ENCODE measurements around the gene GJC1.

DNA sequence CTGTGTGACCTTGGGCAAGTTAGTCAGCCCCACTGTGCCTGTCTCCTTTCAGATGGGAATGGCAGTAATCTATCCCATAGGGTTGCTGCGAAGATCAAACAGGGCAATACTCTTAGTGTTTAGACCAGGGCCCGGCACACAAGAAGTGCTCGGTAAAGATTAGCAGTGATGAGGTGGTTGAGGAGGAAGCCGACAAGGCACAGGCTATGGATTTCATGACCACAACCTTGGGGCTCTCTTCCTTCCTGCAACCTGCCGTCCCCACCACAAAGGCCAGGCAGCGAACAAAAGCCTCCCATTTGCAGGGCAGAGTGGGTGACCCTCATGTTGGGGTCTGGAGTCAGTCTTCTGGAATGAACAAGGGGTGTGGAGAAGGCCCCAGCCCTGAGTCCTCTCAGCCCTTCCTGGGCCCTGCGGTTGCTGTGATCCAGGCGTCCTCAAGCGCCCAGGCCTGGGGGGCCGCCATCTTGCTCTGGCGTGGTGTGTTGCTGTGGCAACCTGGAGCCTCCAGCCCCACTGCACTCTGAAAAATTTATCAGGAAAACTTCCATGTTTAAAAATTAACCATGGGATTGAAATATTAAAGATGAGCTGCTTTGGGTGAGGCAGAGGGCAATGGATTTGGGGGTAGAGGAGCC, 61.5 kb downstream of the GJC1 start:
- TF ChIP-seq, protein P1, sequence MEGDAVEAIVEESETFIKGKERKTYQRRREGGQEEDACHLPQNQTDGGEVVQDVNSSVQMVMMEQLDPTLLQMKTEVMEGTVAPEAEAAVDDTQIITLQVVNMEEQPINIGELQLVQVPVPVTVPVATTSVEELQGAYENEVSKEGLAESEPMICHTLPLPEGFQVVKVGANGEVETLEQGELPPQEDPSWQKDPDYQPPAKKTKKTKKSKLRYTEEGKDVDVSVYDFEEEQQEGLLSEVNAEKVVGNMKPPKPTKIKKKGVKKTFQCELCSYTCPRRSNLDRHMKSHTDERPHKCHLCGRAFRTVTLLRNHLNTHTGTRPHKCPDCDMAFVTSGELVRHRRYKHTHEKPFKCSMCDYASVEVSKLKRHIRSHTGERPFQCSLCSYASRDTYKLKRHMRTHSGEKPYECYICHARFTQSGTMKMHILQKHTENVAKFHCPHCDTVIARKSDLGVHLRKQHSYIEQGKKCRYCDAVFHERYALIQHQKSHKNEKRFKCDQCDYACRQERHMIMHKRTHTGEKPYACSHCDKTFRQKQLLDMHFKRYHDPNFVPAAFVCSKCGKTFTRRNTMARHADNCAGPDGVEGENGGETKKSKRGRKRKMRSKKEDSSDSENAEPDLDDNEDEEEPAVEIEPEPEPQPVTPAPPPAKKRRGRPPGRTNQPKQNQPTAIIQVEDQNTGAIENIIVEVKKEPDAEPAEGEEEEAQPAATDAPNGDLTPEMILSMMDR (IDR thresholded peaks at IDR 0.05; ENCODE audit: low read depth, low read length), result no peak
- TF ChIP-seq EZH2phosphoT487 (IDR thresholded peaks at IDR 0.05; ENCODE audit: low read depth), result no peak

Measured in OCI-LY3 (cell line).